ENCODE measurements around the gene DOK7. TPM values are rescaled to one million over a fixed set of nuclear protein-coding genes. Genes with fewer than 3 reads are reported as not detected.

Gene DOK7
- polyA plus RNA-seq, 3 donors: not detected

GRCh38 chr4:3479358-3480101 is 16.4 kb downstream of the DOK7 start:
- H3K27me3 Mint-ChIP-seq (ENCODE audit: low read depth in 3 of 3): peaks cover 28 to 45% (median 32%) of the 10 kb centered on the region in 3 donors
- H3K4me1 Mint-ChIP-seq: no peaks in the 10 kb centered on the region
- Histone ChIP-seq H3K4me1 (ENCODE audit: control insufficient read depth in 1 of 2, insufficient read depth in 2 of 2, low read length in 2 of 2) (no peaks in the 10 kb centered on the region), H2AFZ (ENCODE audit: insufficient read depth, low read depth, low read length, poor library complexity, severe bottlenecking) (no peak overlapping the region), H3K4me3 (replicated peaks in 1 of 3; ENCODE audit: low read depth in 2 of 3, low read length in 3 of 3) (no peak overlapping the region), H3K27me3 (ENCODE audit: control insufficient read depth in 2 of 2, insufficient read depth in 2 of 2, low read length in 2 of 2) (peaks cover 0 to 28% of the 10 kb centered on the region in 2 donors), H3K27ac (ENCODE audit: low read depth in 1 of 2, low read length in 2 of 2) (no peak overlapping the region), H3K79me2 (ENCODE audit: insufficient read depth, low read length) (no peaks in the 10 kb centered on the region), H3K9ac (ENCODE audit: insufficient read depth, low read length, poor library complexity, severe bottlenecking) (no peak overlapping the region), H3K36me3 (replicated peaks in 1 of 2; ENCODE audit: control insufficient read depth in 1 of 2, insufficient read depth in 2 of 2, low read length in 2 of 2) (no peaks in the 10 kb centered on the region), H4K20me1 (ENCODE audit: insufficient read depth, low read length) (no peaks in the 10 kb centered on the region), H3K4me2 (replicated peaks; ENCODE audit: extremely low read depth, low read length, poor library complexity, severe bottlenecking) (no peak overlapping the region), H3K9me3 (replicated peaks in 1 of 2; ENCODE audit: control insufficient read depth in 1 of 2, insufficient read depth in 1 of 2, low read length in 2 of 2) (no peaks in the 10 kb centered on the region)
- 95% methylated on average over 23 of the region's 25 CpGs for WGBS (ENCODE audit: insufficient coverage)
- no peak overlapping the region for H3K4me3 Mint-ChIP-seq
- DNase-seq: no peak
- intact Hi-C loops (cut with micrococcal nuclease): no loop called here
- TF ChIP-seq CTCF (IDR thresholded peaks at IDR 0.05): no peak
- H3K36me3 Mint-ChIP-seq: no peaks in the 10 kb centered on the region
- H3K27ac Mint-ChIP-seq: no peak overlapping the region
- H3K9me3 Mint-ChIP-seq: peaks cover 0 to 2% (median 0%) of the 10 kb centered on the region in 7 donors

- Mint-ChIP-seq H3K27ac (no peak overlapping the region), H3K36me3 (no peaks in the 10 kb centered on the region), H3K4me3 (peak overlapping the region in 1 of 2 donors; percentile 47), H3K4me1 (peaks cover 3% of the 10 kb centered on the region), H3K9me3 (peaks cover 0 to 2% (median 0%) of the 10 kb centered on the region in 7 donors), H3K27me3 (ENCODE audit: low read depth in 3 of 3) (peaks cover 38 to 54% (median 41%) of the 10 kb centered on the region in 3 donors)
- 13% methylated on average over 15 of the region's 17 CpGs for WGBS (ENCODE audit: insufficient coverage)
- Histone ChIP-seq H3K4me2 (replicated peaks; ENCODE audit: extremely low read depth, low read length, poor library complexity, severe bottlenecking) (no peak overlapping the region), H3K9ac (ENCODE audit: insufficient read depth, low read length, poor library complexity, severe bottlenecking) (no peak overlapping the region), H3K79me2 (ENCODE audit: insufficient read depth, low read length) (no peaks in the 10 kb centered on the region), H2AFZ (ENCODE audit: insufficient read depth, low read depth, low read length, poor library complexity, severe bottlenecking) (no peak overlapping the region), H3K4me1 (ENCODE audit: control insufficient read depth in 1 of 2, insufficient read depth in 2 of 2, low read length in 2 of 2) (peaks cover 6 to 10% of the 10 kb centered on the region in 2 donors), H3K27ac (ENCODE audit: low read depth in 1 of 2, low read length in 2 of 2) (no peak overlapping the region), H3K36me3 (replicated peaks in 1 of 2; ENCODE audit: control insufficient read depth in 1 of 2, insufficient read depth in 2 of 2, low read length in 2 of 2) (no peaks in the 10 kb centered on the region), H4K20me1 (ENCODE audit: insufficient read depth, low read length) (no peaks in the 10 kb centered on the region), H3K9me3 (replicated peaks in 1 of 2; ENCODE audit: control insufficient read depth in 1 of 2, insufficient read depth in 1 of 2, low read length in 2 of 2) (no peaks in the 10 kb centered on the region), H3K27me3 (ENCODE audit: control insufficient read depth in 2 of 2, insufficient read depth in 2 of 2, low read length in 2 of 2) (peaks cover 0 to 39% of the 10 kb centered on the region in 2 donors), H3K4me3 (replicated peaks in 1 of 3; ENCODE audit: low read depth in 2 of 3, low read length in 3 of 3) (no peak overlapping the region)
- intact Hi-C loops (cut with micrococcal nuclease): no loop called here
- peak; percentile 40 to 57 (median 51) for DNase-seq
- TF ChIP-seq CTCF (IDR thresholded peaks at IDR 0.05): peak; percentile 99
These were observed 17.5 kb downstream of the DOK7 start for GRCh38 chr4:3480528-3481112.

All from CD14-positive monocyte (primary cell).